Lower leg skin (tissue), 4 donors: ENCODE data around the gene GHRHR. TPM values are rescaled to one million over a fixed set of nuclear protein-coding genes. Genes with fewer than 3 reads are reported as not detected.
A peak's percentile ranks its signal among the peaks of the same experiment; 100 is the strongest.

ENCODE experiments used
- DNase-seq, 2 donors: peaks; one replicate each; pipeline ENCODE4 v3.0.0-alpha.2; 2019; ENCODE audit warnings: low spot score in 2 of 2
- H3K4me3 ChIP-seq: fragments of 200-600 bp; sonication (generic); 2 replicates; pipeline ENCODE4 v1.5.1; 2017; ENCODE audit warnings: mild to moderate bottlenecking, low read depth; ENCODE audit not compliant: poor library complexity, severe bottlenecking
- POLR2A ChIP-seq, 2 donors: fragments of 450-650 bp; IDR thresholded peaks; one replicate each; pipeline ENCODE4 v1.6.1; 2016 to 2017; ENCODE audit warnings: antibody characterized with exemption in 2 of 2, mild to moderate bottlenecking in 1 of 2, moderate library complexity in 1 of 2
- WGBS, 2 donors: methylation state at CpG; one replicate each; pipeline ENCODE4 v1.1.5; 2018; 5-methylcytosine and 5-hydroxymethylcytosine counted together
- intact Hi-C: fragments of 100-400 bp; cut with DNase I; formaldehyde crosslinking; loops from one replicate; pipeline ENCODE4 v1.15.0; 2023; ENCODE audit warnings: low total_unique reads
- total RNA-seq, 4 donors: library from RNA; depleted of rRNA; stranded (reverse); fragments of >200 nt; gene quantifications; one replicate each; pipeline ENCODE4 v1.1.0, GENCODE V29; 2016
- TF ChIP-seq, protein P1 (sequence below), 3 donors: fragments of 450-650 bp; IDR thresholded peaks; one replicate each; pipeline ENCODE4 v1.5.1; 2016; ENCODE audit warnings: antibody characterized with exemption in 3 of 3, mild to moderate bottlenecking in 3 of 3, moderate library complexity in 2 of 3

GHRHR gene
- total RNA-seq, 4 donors from 2014 or later: not detected

DNA sequence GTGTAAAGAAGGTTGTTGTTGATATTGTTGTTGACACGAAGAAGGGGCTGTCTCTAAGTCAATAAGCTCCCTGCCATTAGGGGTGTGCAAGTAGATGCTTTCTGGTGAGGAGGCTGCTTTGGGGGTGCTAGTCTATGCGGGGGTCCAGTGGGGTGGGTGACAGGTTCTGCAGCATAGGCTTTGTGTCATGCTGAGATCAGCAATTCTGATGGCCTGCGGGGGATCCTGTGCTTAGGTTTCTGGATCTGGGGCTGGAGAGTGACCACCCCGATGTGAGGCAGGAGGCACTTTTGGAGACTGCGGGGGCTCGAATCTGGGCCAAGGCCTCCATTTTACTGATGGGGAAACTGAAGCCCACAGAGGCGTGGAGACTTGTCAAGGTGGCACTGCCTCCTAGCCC lies 47.0 kb upstream of the GHRHR start:
- WGBS, 2 donors: 70 to 75% methylated on average over 7 of the region's 7 CpGs
- H3K4me3 ChIP-seq: no peak overlapping the region
- intact Hi-C loops: no loop called here
- no peak for DNase-seq
- TF ChIP-seq, protein P1, sequence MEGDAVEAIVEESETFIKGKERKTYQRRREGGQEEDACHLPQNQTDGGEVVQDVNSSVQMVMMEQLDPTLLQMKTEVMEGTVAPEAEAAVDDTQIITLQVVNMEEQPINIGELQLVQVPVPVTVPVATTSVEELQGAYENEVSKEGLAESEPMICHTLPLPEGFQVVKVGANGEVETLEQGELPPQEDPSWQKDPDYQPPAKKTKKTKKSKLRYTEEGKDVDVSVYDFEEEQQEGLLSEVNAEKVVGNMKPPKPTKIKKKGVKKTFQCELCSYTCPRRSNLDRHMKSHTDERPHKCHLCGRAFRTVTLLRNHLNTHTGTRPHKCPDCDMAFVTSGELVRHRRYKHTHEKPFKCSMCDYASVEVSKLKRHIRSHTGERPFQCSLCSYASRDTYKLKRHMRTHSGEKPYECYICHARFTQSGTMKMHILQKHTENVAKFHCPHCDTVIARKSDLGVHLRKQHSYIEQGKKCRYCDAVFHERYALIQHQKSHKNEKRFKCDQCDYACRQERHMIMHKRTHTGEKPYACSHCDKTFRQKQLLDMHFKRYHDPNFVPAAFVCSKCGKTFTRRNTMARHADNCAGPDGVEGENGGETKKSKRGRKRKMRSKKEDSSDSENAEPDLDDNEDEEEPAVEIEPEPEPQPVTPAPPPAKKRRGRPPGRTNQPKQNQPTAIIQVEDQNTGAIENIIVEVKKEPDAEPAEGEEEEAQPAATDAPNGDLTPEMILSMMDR (IDR thresholded peaks at IDR 0.05): no peak
- no peak for TF ChIP-seq POLR2A (IDR thresholded peaks at IDR 0.05)

DNA sequence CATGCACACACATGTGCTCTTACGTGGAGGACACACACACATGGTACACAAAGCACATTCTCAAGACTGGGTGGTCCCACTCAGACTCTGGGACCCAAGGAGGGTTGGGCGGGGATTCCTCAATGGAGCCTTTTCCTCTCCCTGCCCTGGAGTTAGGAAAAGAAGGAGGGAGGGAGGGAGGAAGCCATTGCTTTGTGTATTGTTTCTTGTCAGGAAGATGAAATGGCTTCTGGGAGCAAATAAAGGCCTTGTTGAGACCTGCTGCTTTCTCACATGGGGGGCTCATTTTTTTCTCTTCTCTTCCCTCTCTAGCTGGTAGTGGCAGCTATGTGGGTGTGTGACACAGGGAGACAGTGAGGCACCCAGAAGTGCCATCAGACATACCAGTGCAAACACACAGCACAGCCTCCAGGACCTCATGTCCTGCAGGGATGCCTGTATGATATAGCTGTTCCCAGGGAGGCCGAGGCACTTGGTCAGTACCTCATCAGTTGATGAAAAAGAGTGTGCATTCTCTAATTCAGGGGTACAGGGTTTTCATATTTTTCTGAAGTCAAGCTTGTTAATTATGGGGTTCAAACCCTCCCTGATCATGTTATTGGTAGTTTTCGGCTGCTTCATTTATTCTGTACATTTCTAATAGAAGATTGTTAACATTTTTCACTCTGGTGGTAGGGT lies 46.4 kb upstream of the GHRHR start:
- intact Hi-C loops: no loop called here
- no peak overlapping the region for H3K4me3 ChIP-seq
- DNase-seq: no peak
- 71 to 83% methylated on average over 4 of the region's 4 CpGs for WGBS, 2 donors
- no peak for TF ChIP-seq POLR2A (IDR thresholded peaks at IDR 0.05)
- TF ChIP-seq, protein P1 (IDR thresholded peaks at IDR 0.05): no peak

DNA sequence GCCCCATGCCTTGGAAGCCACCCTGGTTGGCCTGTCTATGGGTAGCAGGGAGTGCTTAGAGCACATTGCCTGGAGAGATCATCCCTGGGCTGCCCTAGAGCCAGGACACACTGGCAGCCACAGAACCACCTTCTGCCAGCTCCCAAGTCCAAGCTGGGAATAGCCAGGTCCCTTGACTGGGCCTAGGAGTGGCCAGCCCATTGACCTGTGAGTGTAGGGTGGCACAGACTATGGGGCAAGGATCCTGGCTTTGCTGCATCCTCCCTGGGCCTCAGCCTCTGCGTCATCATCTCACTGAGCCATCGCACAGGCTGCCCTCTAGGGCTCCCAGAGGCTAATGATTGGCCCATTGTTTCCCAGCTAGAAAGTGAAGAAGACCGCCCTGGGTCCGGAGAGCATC lies 45.1 kb upstream of the GHRHR start:
- DNase-seq: peak in 1 of 2 donors; percentile 79
- no peak overlapping the region for H3K4me3 ChIP-seq
- intact Hi-C loops: no loop called here
- TF ChIP-seq POLR2A (IDR thresholded peaks at IDR 0.05): no peak
- TF ChIP-seq, protein P1 (IDR thresholded peaks at IDR 0.05): no peak
- 88 to 92% methylated on average over 2 to 4 of the region's 4 CpGs for WGBS, 2 donors

DNA sequence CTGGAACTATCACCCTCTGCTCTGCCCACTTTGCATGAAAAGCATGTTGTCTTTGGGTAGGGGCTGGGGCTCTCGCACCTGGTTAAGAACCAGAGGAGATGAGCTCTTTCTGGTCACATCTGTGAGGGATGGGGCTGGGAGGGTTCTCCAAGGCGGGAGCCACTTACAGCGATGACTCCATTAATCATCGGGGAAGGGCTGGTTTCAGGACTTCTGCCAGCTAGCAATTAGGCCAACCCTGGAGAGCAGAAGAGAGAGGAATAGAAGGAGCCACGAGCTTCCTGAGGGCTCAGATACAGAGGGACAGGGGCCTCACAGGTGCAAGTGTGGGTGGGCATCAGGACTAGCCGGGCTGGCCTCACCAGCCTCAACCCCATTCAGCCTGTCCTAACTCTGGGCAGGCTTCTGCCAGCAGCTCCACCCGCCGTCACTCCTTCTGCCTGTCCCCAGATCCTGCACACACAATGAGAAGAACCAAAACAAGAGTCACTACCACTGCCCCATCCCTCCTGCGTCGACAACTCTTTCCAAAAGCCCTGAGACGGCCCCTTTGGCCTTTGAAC lies 43.7 kb upstream of the GHRHR start:
- peak in 1 of 2 donors; percentile 86 for DNase-seq
- TF ChIP-seq POLR2A (IDR thresholded peaks at IDR 0.05): no peak
- TF ChIP-seq, protein P1 (IDR thresholded peaks at IDR 0.05): no peak
- H3K4me3 ChIP-seq: no peak overlapping the region
- intact Hi-C loops: no loop called here
- 45 to 46% methylated on average over 11 of the region's 11 CpGs for WGBS, 2 donors

DNA sequence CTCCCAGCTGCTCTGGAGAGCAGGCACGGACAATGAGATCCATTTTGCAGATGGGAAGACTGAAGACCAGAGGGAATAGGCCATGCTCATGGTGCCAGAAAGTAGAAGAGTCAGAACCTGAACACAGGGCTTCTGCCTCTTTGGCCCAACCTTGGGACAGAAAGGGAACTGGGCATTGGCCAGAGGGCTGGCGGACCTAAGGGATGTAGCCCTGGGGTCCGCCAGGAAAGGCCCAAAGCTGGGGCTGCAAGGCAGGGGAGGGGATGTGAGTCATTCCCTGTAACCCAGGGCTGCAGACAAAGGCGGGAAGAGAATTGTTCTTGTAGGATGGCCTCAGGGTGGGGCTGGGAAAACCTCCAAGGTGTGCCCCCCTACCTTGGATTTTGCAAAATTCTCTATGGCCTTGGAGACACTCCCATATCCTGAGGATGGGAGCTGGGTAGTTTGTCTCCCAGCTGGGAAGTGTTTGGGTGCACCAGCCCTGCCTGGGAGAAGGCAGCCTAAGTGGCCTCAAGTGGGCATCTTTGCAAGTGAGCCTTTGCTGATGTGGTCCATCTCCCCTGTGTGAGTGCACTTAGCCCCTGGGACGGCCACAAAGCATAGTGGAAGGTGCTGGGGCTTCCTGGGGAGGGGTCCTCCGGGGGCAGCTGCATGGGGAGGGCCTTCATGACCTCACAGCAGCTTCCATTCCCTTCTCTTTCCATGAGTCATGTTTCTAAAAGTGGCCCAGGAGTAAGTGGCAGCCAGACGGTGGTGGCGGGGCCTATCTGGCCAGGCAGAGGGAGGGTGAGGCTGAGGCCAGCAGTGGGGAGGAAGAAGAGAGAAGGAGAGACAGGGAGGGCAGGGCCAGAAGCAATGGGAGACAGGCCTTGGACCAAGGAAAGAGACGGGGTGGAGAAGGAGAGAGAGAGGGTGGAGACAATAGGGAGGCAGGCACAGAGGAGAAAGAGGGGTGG lies 42.9 kb upstream of the GHRHR start:
- 45 to 51% methylated on average over 9 of the region's 9 CpGs for WGBS, 2 donors
- peak in 1 of 2 donors; percentile 83 for DNase-seq
- H3K4me3 ChIP-seq: no peak overlapping the region
- intact Hi-C loops: no loop called here
- no peak for TF ChIP-seq POLR2A (IDR thresholded peaks at IDR 0.05)
- TF ChIP-seq, protein P1 (IDR thresholded peaks at IDR 0.05): no peak
